WI38 (cell line): ENCODE measurements around the gene DNASE1.

ENCODE experiments used
- H3K4me3 ChIP-seq: 2 replicates; pipeline ENCODE4 v1.5.1; 2011; ENCODE audit warnings: low read depth, mild to moderate bottlenecking, control low read depth, low read length
- TF ChIP-seq, protein P1 (sequence below): IDR thresholded peaks from 2 replicates; pipeline ENCODE4 v1.5.1; 2012; ENCODE audit warnings: low read depth, mild to moderate bottlenecking, control low read depth, low read length

DNASE1 gene

DNA sequence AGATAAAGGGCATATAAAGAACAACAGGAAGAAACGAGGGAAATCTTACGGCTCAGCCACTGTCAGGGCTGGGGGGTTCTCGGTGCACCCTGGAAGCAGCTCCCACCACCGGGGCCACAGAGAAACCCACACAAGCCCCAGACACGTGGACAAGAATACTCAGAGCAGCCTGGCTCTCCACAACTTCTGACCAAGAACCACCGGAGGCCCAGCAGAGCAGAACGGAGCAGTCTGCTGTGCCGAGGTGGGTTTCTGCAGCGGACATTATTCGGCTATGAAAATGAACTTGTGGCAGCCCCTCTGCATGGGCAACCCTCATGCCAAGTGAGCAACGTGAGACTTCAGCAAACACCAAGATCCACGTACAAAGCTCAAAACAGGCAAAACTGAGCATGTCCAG is 6.8 kb downstream of the DNASE1 start:
- H3K4me3 ChIP-seq: no peak overlapping the region
- TF ChIP-seq, protein P1, sequence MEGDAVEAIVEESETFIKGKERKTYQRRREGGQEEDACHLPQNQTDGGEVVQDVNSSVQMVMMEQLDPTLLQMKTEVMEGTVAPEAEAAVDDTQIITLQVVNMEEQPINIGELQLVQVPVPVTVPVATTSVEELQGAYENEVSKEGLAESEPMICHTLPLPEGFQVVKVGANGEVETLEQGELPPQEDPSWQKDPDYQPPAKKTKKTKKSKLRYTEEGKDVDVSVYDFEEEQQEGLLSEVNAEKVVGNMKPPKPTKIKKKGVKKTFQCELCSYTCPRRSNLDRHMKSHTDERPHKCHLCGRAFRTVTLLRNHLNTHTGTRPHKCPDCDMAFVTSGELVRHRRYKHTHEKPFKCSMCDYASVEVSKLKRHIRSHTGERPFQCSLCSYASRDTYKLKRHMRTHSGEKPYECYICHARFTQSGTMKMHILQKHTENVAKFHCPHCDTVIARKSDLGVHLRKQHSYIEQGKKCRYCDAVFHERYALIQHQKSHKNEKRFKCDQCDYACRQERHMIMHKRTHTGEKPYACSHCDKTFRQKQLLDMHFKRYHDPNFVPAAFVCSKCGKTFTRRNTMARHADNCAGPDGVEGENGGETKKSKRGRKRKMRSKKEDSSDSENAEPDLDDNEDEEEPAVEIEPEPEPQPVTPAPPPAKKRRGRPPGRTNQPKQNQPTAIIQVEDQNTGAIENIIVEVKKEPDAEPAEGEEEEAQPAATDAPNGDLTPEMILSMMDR: no peak

DNA sequence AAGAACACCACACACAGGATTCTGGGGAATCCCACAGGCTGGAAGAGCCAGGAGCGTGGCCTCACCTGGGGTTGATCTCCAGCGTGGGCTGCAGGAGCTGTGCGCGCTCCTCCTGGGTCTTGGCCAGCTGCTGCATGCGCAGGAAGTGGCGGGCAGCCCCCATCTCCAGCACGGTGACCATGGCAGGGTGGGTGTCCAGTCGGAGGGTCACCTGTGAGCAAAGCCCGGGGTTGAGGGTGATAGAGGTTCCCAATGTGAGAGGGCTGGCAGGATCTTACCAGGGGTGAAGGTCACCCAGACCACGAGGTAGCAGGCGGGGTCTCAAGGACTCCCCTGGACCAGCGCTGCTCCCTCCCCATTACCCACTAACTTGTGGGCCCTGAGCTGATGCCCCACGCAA is 7.4 kb downstream of the DNASE1 start:
- TF ChIP-seq, protein P1: no peak
- H3K4me3 ChIP-seq: no peak overlapping the region

DNA sequence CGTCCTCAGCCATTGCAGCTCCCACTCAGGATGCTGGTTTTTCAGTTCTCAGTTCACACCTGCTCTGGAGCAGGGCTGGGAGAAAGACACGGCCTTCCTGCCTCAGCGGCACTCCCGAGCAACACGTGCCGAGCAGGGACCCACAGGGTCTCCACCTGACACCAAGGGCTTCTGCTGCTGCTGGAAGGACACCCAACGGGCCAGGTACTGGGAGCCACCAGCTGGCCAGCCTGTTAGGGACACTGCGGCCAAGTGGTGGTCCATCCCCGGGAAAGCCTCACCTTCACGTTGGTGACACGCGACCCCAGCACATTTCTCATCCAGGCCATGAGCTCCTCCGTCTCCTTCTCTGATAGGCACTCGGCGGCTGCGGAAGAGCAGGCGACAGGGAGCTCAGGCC is 8.1 kb downstream of the DNASE1 start:
- TF ChIP-seq, protein P1: no peak
- H3K4me3 ChIP-seq: no peak overlapping the region

DNA sequence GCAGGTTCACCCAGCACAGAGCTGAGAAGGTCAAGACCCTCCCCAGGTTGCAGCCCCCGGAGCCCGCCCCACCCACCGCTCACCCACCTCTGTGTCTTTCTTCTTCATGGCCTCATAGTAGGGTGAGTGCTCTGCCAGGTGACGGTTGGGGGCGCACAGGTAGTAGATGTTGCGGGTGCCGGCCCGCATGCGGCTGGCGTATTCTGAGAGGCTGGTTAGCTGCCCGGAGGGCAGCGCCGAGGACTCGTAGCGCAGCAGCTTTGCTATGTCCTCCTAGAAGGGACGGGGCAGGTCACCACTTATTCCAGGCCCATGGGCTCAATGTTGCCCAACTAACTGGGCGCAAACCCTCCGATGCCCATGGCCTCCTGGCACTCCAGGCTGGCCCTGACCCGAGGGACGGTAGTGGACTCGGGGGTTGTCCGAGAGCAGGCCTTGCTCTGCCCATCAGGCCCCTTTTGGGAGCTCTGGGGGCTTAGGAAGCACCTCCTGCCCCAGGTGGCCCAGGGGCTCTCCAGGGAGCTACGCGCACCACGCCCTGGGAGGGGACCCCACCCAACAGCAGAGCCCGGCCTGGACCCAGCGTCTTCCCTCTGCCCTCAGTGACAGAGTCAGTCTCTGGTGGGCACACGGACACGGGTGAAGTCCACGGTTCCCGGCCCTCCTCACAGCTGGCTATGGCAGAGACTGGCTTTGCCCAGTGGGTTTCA is 9.9 kb downstream of the DNASE1 start:
- TF ChIP-seq, protein P1: no peak
- H3K4me3 ChIP-seq: no peak overlapping the region

DNA sequence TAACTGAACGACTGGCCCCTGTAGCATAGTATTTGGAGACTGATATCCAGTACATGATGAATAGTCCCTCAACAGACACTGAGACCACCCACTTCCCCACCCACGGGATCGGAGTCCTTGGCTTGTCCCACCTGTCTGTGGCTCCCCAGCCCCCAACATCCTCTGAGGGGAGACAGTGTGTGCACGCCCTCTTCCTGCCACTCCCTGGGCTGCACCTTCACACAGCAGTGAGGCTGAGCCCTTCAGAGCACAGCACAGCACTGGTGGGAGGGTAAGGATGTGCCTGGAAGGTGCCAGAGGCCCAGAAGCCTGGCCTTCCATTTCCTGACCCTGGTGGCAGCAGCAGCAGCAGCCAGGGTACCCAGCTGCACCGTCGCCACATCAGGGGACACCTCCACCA is 11.0 kb downstream of the DNASE1 start:
- TF ChIP-seq, protein P1: no peak
- H3K4me3 ChIP-seq: no peak overlapping the region

DNA sequence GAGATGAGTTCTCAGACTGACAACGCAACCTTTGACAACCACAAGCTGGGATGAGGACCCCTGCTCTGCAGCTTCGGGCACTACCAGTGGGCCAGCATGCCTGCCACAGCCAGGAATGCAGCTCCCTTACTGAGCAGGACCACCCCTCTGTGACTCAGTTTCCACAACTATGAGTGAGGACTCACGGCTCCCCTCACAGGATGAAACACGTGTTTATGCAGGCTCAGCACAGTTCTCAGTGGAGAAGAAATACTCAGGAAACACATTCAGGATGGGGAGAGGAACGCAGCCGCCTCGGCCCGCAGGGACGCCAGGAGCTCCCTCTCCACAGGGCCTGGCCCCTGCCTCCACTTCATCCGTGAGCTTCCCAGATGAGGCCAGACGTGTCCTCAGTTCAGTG is 14.1 kb downstream of the DNASE1 start:
- TF ChIP-seq, protein P1: no peak

DNA sequence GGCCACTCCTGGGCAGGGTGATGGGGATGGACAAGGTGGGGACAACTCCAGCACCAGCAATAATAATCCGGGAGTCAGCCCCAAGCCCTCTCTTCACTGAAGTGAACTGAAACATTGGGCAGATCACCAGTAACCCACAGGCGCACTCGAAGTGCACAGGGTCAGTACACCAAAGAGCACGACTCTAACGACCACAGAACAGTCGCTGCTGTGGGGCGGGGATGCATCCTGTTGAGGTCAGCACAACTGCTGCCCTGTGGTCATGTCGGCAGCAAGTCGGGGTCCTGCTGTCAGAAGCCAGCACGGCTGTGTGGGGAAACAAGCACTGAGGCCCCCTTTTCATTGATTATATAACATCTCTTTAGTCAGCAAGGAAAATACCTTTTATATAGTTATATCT is 14.6 kb downstream of the DNASE1 start:
- no peak overlapping the region for H3K4me3 ChIP-seq
- TF ChIP-seq, protein P1: no peak

More for the DNA sequence above, 14.1 kb downstream of the DNASE1 start:
- no peak overlapping the region for H3K4me3 ChIP-seq
